Endodermal cell (in vitro differentiated cells): ENCODE measurements around the gene CLEC16A. TPM values are rescaled to one million over a fixed set of nuclear protein-coding genes. Genes with fewer than 3 reads are reported as not detected.

Experiments
- DNase-seq: peaks from one replicate; pipeline ENCODE4 v3.0.0-alpha.2; 2017
- H3K27ac ChIP-seq: 2 replicates; pipeline ENCODE4 v1.5.1; 2013; ENCODE audit warnings: mild to moderate bottlenecking, low read depth, low read length, moderate library complexity
- H3K27me3 ChIP-seq: 2 replicates; pipeline ENCODE4 v1.6.1; 2013; ENCODE audit warnings: mild to moderate bottlenecking, low read length, moderate library complexity; ENCODE audit not compliant: insufficient read depth, control insufficient read depth, poor library complexity, severe bottlenecking
- H3K36me3 ChIP-seq: 2 replicates; pipeline ENCODE4 v1.7.0; 2013; ENCODE audit warnings: mild to moderate bottlenecking, low read length, moderate library complexity; ENCODE audit not compliant: control insufficient read depth, insufficient read depth
- H3K4me1 ChIP-seq: one replicate; pipeline ENCODE4 v1.7.0; 2013; ENCODE audit warnings: low read length; ENCODE audit not compliant: control insufficient read depth, insufficient read depth
- H3K4me3 ChIP-seq: 2 replicates; pipeline ENCODE4 v1.5.1; 2013; ENCODE audit warnings: mild to moderate bottlenecking, low read length, moderate library complexity
- H3K9ac ChIP-seq: 2 replicates; pipeline ENCODE4 v1.6.1; 2013; ENCODE audit warnings: mild to moderate bottlenecking, low read length, moderate library complexity; ENCODE audit not compliant: poor library complexity, severe bottlenecking; ENCODE audit errors: extremely low read depth
- H3K9me3 ChIP-seq: 2 replicates; pipeline ENCODE4 v1.6.1; 2013; ENCODE audit warnings: mild to moderate bottlenecking, low read length, moderate library complexity; ENCODE audit not compliant: control insufficient read depth
- H3K27ac Mint-ChIP-seq: 2 replicates; pipeline ENCODE4 v1.8.0; 2020; ENCODE audit warnings: mixed read lengths
- H3K27me3 Mint-ChIP-seq: 2 replicates; pipeline ENCODE4 v1.8.0; 2021; ENCODE audit warnings: mild to moderate bottlenecking, mixed read lengths; ENCODE audit not compliant: insufficient read depth
- H3K36me3 Mint-ChIP-seq: 2 replicates; pipeline ENCODE4 v1.8.0; 2020; ENCODE audit warnings: low read depth, mixed read lengths
- H3K4me1 Mint-ChIP-seq: 2 replicates; pipeline ENCODE4 v1.8.0; 2020; ENCODE audit warnings: mixed read lengths
- H3K4me3 Mint-ChIP-seq: 2 replicates; pipeline ENCODE4 v1.8.0; 2020; ENCODE audit warnings: mild to moderate bottlenecking, moderate library complexity, mixed read lengths
- H3K9me3 Mint-ChIP-seq: 2 replicates; pipeline ENCODE4 v1.8.0; 2020; ENCODE audit warnings: mild to moderate bottlenecking, mixed read lengths
- WGBS, 2 experiments: methylation state at CpG; one replicate each; pipeline versions ENCODE4 v1.1.5 to v1.1.7; 2013; ENCODE audit warnings: missing lambda C conversion rate in 2 of 2, mixed read lengths in 1 of 2; ENCODE audit not compliant: insufficient coverage in 1 of 2, insufficient read length in 1 of 2; 5-methylcytosine and 5-hydroxymethylcytosine counted together
- total RNA-seq, 2 donors: library from RNA; stranded (reverse); fragmentation: NEBNext Ultra II Directional in 1 of 2; extraction: Animal tissue kit (Norgen Biotek cat#: 25700) in 1 of 2; gene quantifications; 2 replicates in 1 of 2; 3 replicates in 1 of 2; pipeline ENCODE4 v1.2.1, GENCODE V29; 2021
- TF ChIP-seq, protein P1 (sequence below): fragments of 200-600 bp; sonication (generic); conservative IDR thresholded peaks from 2 replicates; pipeline ENCODE4 v1.5.0; 2021; ENCODE audit warnings: antibody characterized with exemption, mild to moderate bottlenecking

The CLEC16A gene
- total RNA-seq, 2 donors from 2014 or later, result 19.5 to 28.3 TPM

DNA sequence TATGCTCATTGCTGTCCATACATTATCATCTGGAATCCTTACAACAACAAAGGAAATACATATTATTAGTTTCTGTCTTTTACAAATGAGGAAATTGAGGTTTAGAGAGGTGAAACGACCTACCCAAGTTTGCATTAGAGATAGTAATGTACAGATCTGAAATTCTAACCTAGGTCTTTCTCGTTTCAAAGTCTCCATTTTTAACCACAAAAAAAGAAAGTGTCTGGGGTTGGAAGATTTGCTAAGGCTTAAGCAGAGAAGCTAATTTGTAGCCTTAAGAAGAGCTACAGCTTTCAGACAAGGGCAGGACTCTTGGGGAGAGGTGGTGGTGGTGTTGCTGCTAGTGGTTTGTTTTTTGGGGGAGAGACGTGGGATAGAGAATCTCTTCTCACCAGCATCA is 48.2 kb upstream of the CLEC16A start:
- no peak for DNase-seq

DNA sequence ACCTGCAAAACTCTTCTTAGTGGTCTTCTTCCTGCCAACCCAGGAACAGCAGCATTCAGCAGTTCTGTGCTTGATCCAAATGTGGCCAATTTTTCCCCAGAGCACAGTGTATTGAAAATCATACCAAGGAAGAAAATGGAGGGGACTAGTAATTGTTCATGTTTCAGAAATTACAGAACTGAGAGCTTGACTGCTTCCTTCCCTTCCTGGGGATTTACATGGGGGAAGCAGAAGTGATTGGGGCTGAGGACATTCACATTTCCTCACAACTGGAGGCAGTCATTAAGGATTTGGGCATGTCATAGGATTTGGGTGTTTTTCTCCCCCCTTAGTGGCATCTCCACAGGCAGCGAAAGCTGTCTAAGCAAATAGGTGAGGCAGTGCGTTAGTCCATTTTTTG is 47.6 kb upstream of the CLEC16A start:
- Mint-ChIP-seq H3K4me1 (no peaks in the 10 kb centered on the region), H3K27ac (no peak overlapping the region), H3K4me3 (no peak overlapping the region), H3K9me3 (no peaks in the 10 kb centered on the region), H3K36me3 (no peaks in the 10 kb centered on the region), H3K27me3 (peaks cover 6% of the 10 kb centered on the region)
- DNase-seq, result no peak
- TF ChIP-seq, protein P1, sequence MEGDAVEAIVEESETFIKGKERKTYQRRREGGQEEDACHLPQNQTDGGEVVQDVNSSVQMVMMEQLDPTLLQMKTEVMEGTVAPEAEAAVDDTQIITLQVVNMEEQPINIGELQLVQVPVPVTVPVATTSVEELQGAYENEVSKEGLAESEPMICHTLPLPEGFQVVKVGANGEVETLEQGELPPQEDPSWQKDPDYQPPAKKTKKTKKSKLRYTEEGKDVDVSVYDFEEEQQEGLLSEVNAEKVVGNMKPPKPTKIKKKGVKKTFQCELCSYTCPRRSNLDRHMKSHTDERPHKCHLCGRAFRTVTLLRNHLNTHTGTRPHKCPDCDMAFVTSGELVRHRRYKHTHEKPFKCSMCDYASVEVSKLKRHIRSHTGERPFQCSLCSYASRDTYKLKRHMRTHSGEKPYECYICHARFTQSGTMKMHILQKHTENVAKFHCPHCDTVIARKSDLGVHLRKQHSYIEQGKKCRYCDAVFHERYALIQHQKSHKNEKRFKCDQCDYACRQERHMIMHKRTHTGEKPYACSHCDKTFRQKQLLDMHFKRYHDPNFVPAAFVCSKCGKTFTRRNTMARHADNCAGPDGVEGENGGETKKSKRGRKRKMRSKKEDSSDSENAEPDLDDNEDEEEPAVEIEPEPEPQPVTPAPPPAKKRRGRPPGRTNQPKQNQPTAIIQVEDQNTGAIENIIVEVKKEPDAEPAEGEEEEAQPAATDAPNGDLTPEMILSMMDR, result no peak
- no peak overlapping the region for H3K4me3 ChIP-seq
- no peaks in the 10 kb centered on the region for H3K4me1 ChIP-seq
- H3K36me3 ChIP-seq, result no peaks in the 10 kb centered on the region
- 88% methylated on average over 1 of the region's 2 CpGs; no CpG with 5 or more reads in 1 of the 2 experiments for WGBS, 2 experiments
- H3K9ac ChIP-seq, result no peak overlapping the region
- H3K27ac ChIP-seq, result no peak overlapping the region
- H3K9me3 ChIP-seq, result no peaks in the 10 kb centered on the region
- peaks cover 4% of the 10 kb centered on the region for H3K27me3 ChIP-seq

More for the DNA sequence above, 48.2 kb upstream of the CLEC16A start:
- Histone ChIP-seq H3K9me3 (no peaks in the 10 kb centered on the region), H3K36me3 (no peaks in the 10 kb centered on the region), H3K4me3 (no peak overlapping the region), H3K27ac (no peak overlapping the region), H3K9ac (no peak overlapping the region), H3K4me1 (no peaks in the 10 kb centered on the region), H3K27me3 (peaks cover 4% of the 10 kb centered on the region)
- no peaks in the 10 kb centered on the region for H3K9me3 Mint-ChIP-seq
- TF ChIP-seq, protein P1, result no peak
- H3K27ac Mint-ChIP-seq, result no peak overlapping the region
- H3K36me3 Mint-ChIP-seq, result no peaks in the 10 kb centered on the region
- no peaks in the 10 kb centered on the region for H3K4me1 Mint-ChIP-seq
- H3K4me3 Mint-ChIP-seq, result no peak overlapping the region
- 60 to 78% methylated on average over 1 to 2 of the region's 3 CpGs for WGBS, 2 experiments
- peaks cover 6% of the 10 kb centered on the region for H3K27me3 Mint-ChIP-seq

DNA sequence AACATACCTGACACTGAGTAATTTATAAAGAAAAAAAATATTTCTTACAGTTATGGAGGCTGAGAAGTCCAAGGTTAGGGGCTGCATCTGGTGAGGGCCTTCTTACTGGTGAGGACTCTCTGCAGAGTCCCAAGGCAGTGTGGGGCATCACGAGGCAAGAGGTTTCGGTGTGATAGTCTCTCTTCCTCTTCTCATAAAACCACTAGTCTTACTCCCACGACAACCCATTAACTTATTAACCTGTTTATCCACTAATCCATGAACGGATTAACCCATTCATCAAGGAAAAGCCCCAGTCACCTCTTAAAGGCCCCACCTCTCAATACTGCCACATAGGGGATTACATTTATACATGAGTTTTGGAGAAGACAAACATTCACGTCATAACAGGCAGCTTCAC is 47.2 kb upstream of the CLEC16A start:
- Histone ChIP-seq H3K9ac (no peak overlapping the region), H3K36me3 (no peaks in the 10 kb centered on the region), H3K4me3 (no peak overlapping the region), H3K27me3 (peaks cover 4% of the 10 kb centered on the region), H3K27ac (no peak overlapping the region), H3K4me1 (no peaks in the 10 kb centered on the region), H3K9me3 (no peaks in the 10 kb centered on the region)
- Mint-ChIP-seq H3K9me3 (no peaks in the 10 kb centered on the region), H3K27me3 (peaks cover 6% of the 10 kb centered on the region), H3K36me3 (no peaks in the 10 kb centered on the region), H3K4me1 (no peaks in the 10 kb centered on the region), H3K4me3 (no peak overlapping the region), H3K27ac (no peak overlapping the region)
- WGBS, 2 experiments, result 82 to 83% methylated on average over 3 to 5 of the region's 5 CpGs
- TF ChIP-seq, protein P1, result no peak
- DNase-seq, result no peak
